Left lung (tissue), 10 donors: ENCODE results near the gene RAVER1. TPM values are rescaled to one million over a fixed set of nuclear protein-coding genes. Genes with fewer than 3 reads are reported as not detected.

Source experiments
- ATAC-seq: fragments of 200-7000 bp; cut with Tn5 transposase; one replicate; pipeline ENCODE4 v1.9.1; 2020; ENCODE audit warnings: moderate library complexity
- DNase-seq, 4 donors: peaks; one replicate each; pipeline ENCODE4 v3.0.0-alpha.2; 2013 to 2020
- H3K27ac ChIP-seq, 2 donors: fragments of 200-600 bp; sonication (generic) in 1 of 2; one replicate each; pipeline versions ENCODE4 v1.5.0 to v1.8.0; 2020 to 2021
- H3K27me3 ChIP-seq, 2 donors: fragments of 200-600 bp; sonication (generic) in 1 of 2; one replicate each; pipeline versions ENCODE4 v1.5.0 to v1.8.0; 2020 to 2021
- H3K36me3 ChIP-seq, 2 donors: fragments of 200-600 bp; sonication (generic) in 1 of 2; one replicate each; pipeline versions ENCODE4 v1.5.0 to v1.8.0; 2020 to 2021
- H3K4me1 ChIP-seq, 2 donors: fragments of 200-600 bp; one replicate each; pipeline ENCODE4 v1.8.0; 2021
- H3K4me3 ChIP-seq, 2 donors: fragments of 200-600 bp; sonication (generic) in 1 of 2; one replicate each; pipeline versions ENCODE4 v1.5.0 to v1.8.0; 2020 to 2021; ENCODE audit warnings: mild to moderate bottlenecking in 1 of 2
- H3K9me3 ChIP-seq, 2 donors: fragments of 200-600 bp; sonication (generic) in 1 of 2; one replicate each; pipeline versions ENCODE4 v1.5.0 to v1.8.0; 2020 to 2021
- intact Hi-C, 2 donors: fragments of 100-400 bp; cut with DNase I; formaldehyde crosslinking; loops; one replicate each; pipeline versions ENCODE4 v1.11.2 to v1.14.2; 2022
- polyA plus RNA-seq, 6 donors: library from polyadenylated mRNA; unstranded; fragments of 120-200 nt; gene quantifications; one replicate each; pipeline ENCODE4 v1.2.1, GENCODE V29; 2013; ENCODE audit not compliant: insufficient read length in 6 of 6
- total RNA-seq, 2 donors: library from RNA; stranded (reverse); fragmentation: NEBNext Ultra II Directional; extraction: Animal tissue kit (Norgen Biotek cat#: 25700); gene quantifications; one replicate each; pipeline ENCODE4 v1.2.1, GENCODE V29; 2021
- TF ChIP-seq, protein P1 (sequence below), 2 donors: fragments of 200-600 bp; sonication (generic) in 1 of 2; IDR thresholded peaks; one replicate each; pipeline versions ENCODE4 v1.5.0 to v1.8.0; 2021; ENCODE audit warnings: antibody characterized with exemption in 2 of 2
- donor health status: DM: no; HTN: yes; CAD: no.
- donor health status: DM: no; HTN: no; CAD: no.

The RAVER1 gene
- total and polyA plus RNA-seq, 8 donors, result 21.6 to 39.0 (median 29.7) TPM

DNA sequence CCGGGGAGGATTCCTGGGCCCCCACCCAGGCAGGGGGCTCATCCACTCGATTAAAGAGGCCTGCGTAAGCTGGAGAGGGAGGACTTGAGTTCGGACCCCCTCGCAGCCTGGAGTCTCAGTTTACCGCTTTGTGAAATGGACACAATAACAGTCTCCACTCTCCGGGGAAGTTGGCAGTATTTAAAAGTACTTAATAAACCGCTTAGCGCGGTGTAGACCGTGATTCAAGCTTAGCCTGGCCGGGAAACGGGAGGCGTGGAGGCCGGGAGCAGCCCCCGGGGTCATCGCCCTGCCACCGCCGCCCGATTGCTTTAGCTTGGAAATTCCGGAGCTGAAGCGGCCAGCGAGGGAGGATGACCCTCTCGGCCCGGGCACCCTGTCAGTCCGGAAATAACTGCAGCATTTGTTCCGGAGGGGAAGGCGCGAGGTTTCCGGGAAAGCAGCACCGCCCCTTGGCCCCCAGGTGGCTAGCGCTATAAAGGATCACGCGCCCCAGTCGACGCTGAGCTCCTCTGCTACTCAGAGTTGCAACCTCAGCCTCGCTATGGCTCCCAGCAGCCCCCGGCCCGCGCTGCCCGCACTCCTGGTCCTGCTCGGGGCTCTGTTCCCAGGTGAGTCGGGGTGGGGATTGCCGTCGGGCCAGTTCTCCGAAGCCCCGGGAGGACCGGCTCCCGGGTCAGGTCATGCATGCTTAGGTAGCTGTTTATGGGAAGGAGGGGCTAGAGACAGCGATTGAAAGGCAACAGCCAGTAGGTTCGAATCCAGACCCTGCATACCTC is 62.5 kb downstream of the RAVER1 start, which contains the start of gene ICAM1:
TSS of gene ICAM1 (plus strand) at position 505 of the 779 bp plus-strand sequence. CDS start at position 545, 40 bp downstream.
- DNase-seq, result peak; percentile 65 to 96 (median 88)
- TF ChIP-seq, protein P1, sequence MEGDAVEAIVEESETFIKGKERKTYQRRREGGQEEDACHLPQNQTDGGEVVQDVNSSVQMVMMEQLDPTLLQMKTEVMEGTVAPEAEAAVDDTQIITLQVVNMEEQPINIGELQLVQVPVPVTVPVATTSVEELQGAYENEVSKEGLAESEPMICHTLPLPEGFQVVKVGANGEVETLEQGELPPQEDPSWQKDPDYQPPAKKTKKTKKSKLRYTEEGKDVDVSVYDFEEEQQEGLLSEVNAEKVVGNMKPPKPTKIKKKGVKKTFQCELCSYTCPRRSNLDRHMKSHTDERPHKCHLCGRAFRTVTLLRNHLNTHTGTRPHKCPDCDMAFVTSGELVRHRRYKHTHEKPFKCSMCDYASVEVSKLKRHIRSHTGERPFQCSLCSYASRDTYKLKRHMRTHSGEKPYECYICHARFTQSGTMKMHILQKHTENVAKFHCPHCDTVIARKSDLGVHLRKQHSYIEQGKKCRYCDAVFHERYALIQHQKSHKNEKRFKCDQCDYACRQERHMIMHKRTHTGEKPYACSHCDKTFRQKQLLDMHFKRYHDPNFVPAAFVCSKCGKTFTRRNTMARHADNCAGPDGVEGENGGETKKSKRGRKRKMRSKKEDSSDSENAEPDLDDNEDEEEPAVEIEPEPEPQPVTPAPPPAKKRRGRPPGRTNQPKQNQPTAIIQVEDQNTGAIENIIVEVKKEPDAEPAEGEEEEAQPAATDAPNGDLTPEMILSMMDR (IDR thresholded peaks at IDR 0.05), result peak in 1 of 2 donors; percentile 31
- H3K36me3 ChIP-seq, result peaks cover 0 to 33% of the 10 kb centered on the region in 2 donors
- peak within 1 kb of the TSS; percentile 51 to 65 for H3K4me3 ChIP-seq
- H3K27ac ChIP-seq, result peak within 1 kb of the TSS; percentile 96 to 99
- intact Hi-C loops, result loop anchor here in 1 of 2 donors (5.0 kb wide), 1 partner anchor 121 kb away; no protein-coding TSS in a partner anchor
- H3K9me3 ChIP-seq, result no peaks in the 10 kb centered on the region
- H3K4me1 ChIP-seq, result peaks cover 3 to 69% of the 10 kb centered on the region in 2 donors
- ATAC-seq, result peak; percentile 75
- no peaks in the 10 kb centered on the region for H3K27me3 ChIP-seq

DNA sequence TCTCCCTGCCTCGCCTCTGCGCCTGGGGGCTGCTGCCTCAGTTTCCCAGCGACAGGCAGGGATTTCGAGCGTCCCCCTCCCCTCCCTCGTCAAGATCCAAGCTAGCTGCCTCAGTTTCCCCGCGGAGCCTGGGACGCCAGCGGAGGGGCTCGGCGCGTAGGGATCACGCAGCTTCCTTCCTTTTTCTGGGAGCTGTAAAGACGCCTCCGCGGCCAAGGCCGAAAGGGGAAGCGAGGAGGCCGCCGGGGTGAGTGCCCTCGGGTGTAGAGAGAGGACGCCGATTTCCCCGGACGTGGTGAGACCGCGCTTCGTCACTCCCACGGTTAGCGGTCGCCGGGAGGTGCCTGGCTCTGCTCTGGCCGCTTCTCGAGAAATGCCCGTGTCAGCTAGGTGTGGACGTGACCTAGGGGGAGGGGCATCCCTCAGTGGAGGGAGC is 63.1 kb downstream of the RAVER1 start:
- TF ChIP-seq, protein P1 (IDR thresholded peaks at IDR 0.05), result no peak
- Histone ChIP-seq H3K4me3 (peak overlapping the region; percentile 51 to 65), H3K27ac (peak overlapping the region; percentile 96 to 99), H3K4me1 (peaks cover 3 to 68% of the 10 kb centered on the region in 2 donors), H3K36me3 (peaks cover 0 to 27% of the 10 kb centered on the region in 2 donors), H3K27me3 (no peaks in the 10 kb centered on the region), H3K9me3 (no peaks in the 10 kb centered on the region)
- intact Hi-C loops, result loop anchor here in 1 of 2 donors (5.0 kb wide), 1 partner anchor 122 kb away; no protein-coding TSS in a partner anchor
- DNase-seq (peak in 3 of 4 donors; percentile 33 to 98 (median 92)), ATAC-seq (peak; percentile 61)

DNA sequence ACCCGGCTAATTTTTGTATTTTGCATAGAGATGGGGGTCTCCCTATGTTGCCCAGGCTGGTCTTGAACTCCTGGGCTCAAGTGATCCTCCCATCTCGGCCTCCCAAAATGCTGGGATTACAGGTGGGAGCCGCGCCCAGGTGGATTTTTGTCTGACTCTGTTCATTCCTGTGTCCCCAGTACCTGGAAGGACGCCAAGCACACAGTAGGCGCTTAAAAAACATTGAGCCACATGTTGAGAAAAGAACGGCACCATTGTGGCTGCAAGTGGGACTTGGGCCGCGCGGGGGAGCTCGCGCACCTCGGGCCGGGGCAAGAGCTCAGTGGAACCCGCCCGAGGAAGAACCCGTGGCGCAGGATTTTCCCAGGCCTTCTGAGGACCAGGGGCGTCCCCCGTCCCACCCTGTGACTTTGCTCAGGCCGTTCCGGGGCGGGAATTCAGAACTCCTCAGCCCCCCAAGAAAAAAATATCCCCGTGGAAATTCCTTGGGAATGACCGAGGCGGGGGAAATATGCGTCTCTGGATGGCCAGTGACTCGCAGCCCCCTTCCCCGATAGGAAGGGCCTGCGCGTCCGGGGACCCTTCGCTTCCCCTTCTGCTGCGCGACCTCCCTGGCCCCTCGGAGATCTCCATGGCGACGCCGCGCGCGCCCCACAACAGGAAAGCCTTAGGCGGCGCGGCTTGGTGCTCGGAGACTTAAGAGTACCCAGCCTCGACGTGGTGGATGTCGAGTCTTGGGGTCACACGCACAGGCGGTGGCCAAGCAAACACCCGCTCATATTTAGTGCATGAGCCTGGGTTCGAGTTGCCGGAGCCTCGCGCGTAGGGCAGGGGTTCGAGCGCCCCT is 63.8 kb downstream of the RAVER1 start:
- H3K4me1 ChIP-seq, result peaks cover 3 to 62% of the 10 kb centered on the region in 2 donors
- H3K27ac ChIP-seq, result peak overlapping the region; percentile 96 to 99
- TF ChIP-seq, protein P1 (IDR thresholded peaks at IDR 0.05), result peak; percentile 88 to 92
- peaks cover 0 to 20% of the 10 kb centered on the region in 2 donors for H3K36me3 ChIP-seq
- H3K4me3 ChIP-seq, result peak overlapping the region; percentile 51 to 65
- H3K9me3 ChIP-seq, result no peaks in the 10 kb centered on the region
- no peaks in the 10 kb centered on the region for H3K27me3 ChIP-seq
- intact Hi-C loops, result loop anchor here in 1 of 2 donors (5.0 kb wide), 1 partner anchor 123 kb away; no protein-coding TSS in a partner anchor
- DNase-seq (peak; percentile 69 to 97 (median 90)), ATAC-seq (peak; percentile 79)

DNA sequence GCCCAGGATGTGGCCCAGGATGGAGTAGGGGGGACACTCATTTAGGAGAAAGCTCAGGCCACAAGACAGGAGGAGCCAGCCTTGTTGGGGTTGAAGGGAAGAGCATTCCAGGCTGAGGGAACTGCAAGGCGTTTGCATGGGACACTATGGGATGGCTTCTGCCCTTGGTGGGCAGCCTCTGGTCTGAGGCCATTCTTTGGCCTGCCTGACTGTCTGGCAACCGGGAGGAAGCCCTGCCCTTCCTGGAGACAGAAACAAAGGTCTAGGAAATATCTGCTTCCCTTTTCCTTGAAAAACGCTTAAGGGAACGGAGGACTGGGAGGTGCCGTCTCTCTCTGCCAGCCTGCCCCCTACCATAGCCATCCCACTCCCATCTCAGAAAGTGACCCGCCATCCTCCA is 65.3 kb downstream of the RAVER1 start:
- intact Hi-C loops, result no loop called here
- no peaks in the 10 kb centered on the region for H3K27me3 ChIP-seq
- TF ChIP-seq, protein P1 (IDR thresholded peaks at IDR 0.05), result no peak
- peaks cover 3 to 47% of the 10 kb centered on the region in 2 donors for H3K4me1 ChIP-seq
- H3K9me3 ChIP-seq, result no peaks in the 10 kb centered on the region
- DNase-seq (no peak), ATAC-seq (no peak)
- peaks cover 0 to 5% of the 10 kb centered on the region in 2 donors for H3K36me3 ChIP-seq
- H3K27ac ChIP-seq, result peak overlapping the region; percentile 60 to 99
- H3K4me3 ChIP-seq, result no peak overlapping the region
